GM12865 (cell line): ENCODE measurements around the gene CENPP.
A peak's percentile ranks its signal among the peaks of the same experiment; 100 is the strongest.

Source experiments
- DNase-seq: peaks from one replicate; pipeline ENCODE4 v3.0.0; 2010; ENCODE audit warnings: low read depth
- H3K4me3 ChIP-seq: 2 replicates; pipeline ENCODE4 v1.5.1; 2011; ENCODE audit warnings: mild to moderate bottlenecking, low read depth, low read length, control low read depth
- CTCF ChIP-seq: IDR thresholded peaks from 2 replicates; pipeline ENCODE4 v1.5.1; 2011; ENCODE audit warnings: low read length, control low read depth, low read depth, inconsistent platforms; ENCODE audit not compliant: insufficient read depth; ENCODE audit errors: missing control alignments

CENPP gene

GRCh38 chr9:92529124-92529523, 203.4 kb downstream of the CENPP start:
- DNase-seq, result no peak
- H3K4me3 ChIP-seq, result no peak overlapping the region
- TF ChIP-seq CTCF, result no peak

- TF ChIP-seq CTCF, result no peak
- DNase-seq, result no peak
- no peak overlapping the region for H3K4me3 ChIP-seq
These were observed 205.1 kb downstream of the CENPP start for GRCh38 chr9:92530893-92531292.

DNA sequence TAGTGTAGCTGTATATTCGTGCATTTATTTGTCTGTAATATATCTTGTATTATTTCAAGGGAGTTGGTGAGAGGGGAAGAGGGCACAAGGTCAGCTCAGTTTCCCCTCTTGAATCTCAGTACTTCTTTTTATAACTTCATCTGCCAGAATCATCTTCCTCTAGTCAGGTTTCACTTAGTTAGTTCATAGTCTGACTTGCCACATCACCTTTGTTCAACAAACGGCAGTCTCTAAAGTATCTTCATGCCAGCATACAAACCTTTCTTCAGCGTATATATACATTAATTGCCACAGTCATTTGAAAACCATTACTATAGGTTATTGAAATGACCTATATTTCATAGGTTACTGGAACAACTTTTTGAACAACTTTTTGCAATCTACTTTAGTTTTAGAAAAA, 208.5 kb downstream of the CENPP start:
- peak; percentile 39 for DNase-seq
- peak overlapping the region; percentile 9; the same call in 1 of the 2 replicates for H3K4me3 ChIP-seq
- TF ChIP-seq CTCF, result no peak

DNA sequence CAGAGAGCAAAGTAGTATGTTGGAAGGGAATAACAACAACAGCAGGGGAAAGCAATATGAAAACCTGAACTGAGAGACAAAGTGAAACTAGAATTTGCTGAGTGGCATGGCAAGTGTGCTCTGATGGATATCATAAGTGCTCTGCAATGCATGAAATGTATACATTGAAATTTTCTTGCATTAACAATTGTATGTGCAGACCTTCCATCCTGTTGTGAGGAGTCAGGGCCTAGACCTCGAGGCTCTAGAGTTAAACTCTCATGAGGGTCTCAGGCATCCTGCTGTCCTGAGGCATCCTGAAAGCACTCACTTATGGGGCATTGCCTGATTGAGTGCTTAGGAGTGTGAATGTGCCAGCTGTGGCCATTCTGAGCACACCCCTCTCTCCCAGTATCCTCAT, 208.9 kb downstream of the CENPP start:
- DNase-seq, result peak; percentile 51
- TF ChIP-seq CTCF, result no peak
- peak overlapping the region; percentile 34 for H3K4me3 ChIP-seq

DNA sequence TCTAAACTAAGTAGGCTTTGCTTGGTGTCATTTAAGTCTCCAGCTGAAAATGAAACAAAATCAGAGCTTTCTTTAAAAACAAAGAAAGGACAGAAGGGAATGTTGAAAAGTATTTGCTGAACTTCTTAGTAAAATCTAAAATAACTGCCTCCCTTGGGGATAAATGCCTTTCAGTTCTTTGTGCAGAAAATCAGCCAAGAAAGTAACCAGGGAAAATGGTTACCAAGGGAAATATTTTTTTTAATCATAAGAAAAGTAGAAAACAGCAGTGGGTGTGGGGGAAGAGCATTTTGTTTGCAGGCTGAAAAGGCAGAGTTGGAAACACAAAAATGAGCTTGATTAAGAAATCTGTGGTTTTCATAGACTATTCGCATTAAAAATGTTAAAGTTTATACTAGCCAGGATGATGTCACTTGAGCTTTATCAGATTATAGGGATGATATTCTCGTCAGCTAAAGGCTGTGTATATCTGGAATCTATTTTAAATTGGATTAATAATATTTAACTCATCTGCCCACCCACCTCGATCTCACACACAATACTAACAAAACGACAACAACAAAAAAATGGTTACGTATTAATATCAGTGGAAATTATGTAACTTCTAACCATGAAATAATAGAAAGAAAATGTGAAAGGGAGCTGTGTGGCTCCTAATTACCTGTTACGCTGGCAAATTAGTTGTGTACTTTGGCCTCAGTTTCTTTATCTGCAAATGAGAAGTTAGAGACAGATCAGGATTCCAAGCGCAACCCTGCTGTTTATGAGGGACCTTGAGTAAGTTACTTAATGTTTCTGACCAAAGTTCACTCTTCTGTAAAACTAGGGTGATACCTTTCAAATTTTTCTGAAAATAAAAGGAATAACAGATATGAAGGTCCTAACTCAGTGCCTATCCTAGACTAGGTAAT, 210.4 kb downstream of the CENPP start, which contains the start of gene ECM2:
ECM2 (minus strand) TSS at position 51 of the 911 bp plus-strand sequence. CDS start 13,124 bp downstream, outside the sequence.
- peak within 1 kb of the TSS; percentile 34 for H3K4me3 ChIP-seq

DNA sequence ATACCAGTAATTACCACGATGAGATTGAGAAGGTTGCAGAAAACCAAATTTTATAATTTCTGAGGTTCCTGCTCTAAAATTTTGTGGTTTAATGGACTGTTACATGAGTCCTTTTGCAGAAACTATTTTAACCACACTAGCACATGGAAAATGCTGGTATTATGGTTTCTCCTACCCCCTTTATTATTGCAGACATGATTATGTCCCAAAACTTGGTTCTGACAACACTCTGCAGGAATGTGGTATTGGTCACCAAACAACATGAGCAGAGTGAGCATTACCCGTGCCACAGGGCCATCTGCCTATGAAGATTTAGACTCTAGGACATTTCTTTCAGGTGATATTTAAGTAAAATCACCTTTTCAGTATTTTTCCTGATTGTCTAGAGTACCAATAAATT, 212.8 kb downstream of the CENPP start:
- no peak for DNase-seq
- no peak for TF ChIP-seq CTCF

More for the DNA sequence above, 210.4 kb downstream of the CENPP start, which contains the start of gene ECM2:
- no peak for DNase-seq
- no peak for TF ChIP-seq CTCF

More for the DNA sequence above, 212.8 kb downstream of the CENPP start:
- H3K4me3 ChIP-seq, result no peak overlapping the region
